DND-41 (cell line): ENCODE data around the gene POLN.

Source experiments
- EZH2 ChIP-seq: IDR thresholded peaks from 3 replicates; pipeline ENCODE4 v1.6.1; 2012; ENCODE audit warnings: borderline replicate concordance, low read depth, mild to moderate bottlenecking, moderate library complexity, low read length, inconsistent platforms; ENCODE audit not compliant: severe bottlenecking
- TF ChIP-seq, protein P1 (sequence below): IDR thresholded peaks from 2 replicates; pipeline ENCODE4 v1.5.1; 2012; ENCODE audit warnings: borderline replicate concordance, low read length, moderate library complexity, mild to moderate bottlenecking; ENCODE audit not compliant: poor library complexity, severe bottlenecking; ENCODE audit errors: extremely low read depth

- TF ChIP-seq, protein P1, sequence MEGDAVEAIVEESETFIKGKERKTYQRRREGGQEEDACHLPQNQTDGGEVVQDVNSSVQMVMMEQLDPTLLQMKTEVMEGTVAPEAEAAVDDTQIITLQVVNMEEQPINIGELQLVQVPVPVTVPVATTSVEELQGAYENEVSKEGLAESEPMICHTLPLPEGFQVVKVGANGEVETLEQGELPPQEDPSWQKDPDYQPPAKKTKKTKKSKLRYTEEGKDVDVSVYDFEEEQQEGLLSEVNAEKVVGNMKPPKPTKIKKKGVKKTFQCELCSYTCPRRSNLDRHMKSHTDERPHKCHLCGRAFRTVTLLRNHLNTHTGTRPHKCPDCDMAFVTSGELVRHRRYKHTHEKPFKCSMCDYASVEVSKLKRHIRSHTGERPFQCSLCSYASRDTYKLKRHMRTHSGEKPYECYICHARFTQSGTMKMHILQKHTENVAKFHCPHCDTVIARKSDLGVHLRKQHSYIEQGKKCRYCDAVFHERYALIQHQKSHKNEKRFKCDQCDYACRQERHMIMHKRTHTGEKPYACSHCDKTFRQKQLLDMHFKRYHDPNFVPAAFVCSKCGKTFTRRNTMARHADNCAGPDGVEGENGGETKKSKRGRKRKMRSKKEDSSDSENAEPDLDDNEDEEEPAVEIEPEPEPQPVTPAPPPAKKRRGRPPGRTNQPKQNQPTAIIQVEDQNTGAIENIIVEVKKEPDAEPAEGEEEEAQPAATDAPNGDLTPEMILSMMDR: no peak
- TF ChIP-seq EZH2: no peak
Measured at GRCh38 chr4:2070421-2071251, 171.3 kb downstream of the POLN start.
